HG03196 (cell line): ENCODE results near the gene KRT33A.
"Not testable (repeated sequence)": the region's sequence is repeated elsewhere in the genome, so short reads cannot be mapped to it uniquely, and the experiment has no call there.

Source experiments
- ATAC-seq: cut with Tn5 transposase; IDR thresholded peaks from one replicate; pipeline ENCODE4 v1.9.1; 2021; ENCODE audit not compliant: unreplicated experiment

The KRT33A gene

DNA sequence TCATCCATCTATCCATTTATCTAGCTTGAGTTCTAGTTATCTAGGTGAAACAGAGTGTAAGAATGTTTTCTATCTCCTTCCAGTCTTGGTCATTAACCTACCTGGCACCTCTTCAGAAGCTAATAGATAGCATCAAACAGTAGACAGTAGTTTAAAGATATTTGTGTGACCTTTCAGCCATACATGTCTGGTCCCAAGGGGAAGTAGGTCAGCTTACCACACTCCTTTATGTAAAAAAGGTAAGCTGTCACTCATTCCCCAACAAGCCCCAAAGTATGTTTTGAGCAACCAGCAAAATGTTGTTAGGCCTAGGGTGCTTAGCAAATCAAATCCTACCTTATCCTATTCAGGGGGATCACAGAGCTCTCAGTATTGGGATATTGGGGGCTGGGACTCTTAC is 15.4 kb upstream of the KRT33A start:
- no peak for ATAC-seq

DNA sequence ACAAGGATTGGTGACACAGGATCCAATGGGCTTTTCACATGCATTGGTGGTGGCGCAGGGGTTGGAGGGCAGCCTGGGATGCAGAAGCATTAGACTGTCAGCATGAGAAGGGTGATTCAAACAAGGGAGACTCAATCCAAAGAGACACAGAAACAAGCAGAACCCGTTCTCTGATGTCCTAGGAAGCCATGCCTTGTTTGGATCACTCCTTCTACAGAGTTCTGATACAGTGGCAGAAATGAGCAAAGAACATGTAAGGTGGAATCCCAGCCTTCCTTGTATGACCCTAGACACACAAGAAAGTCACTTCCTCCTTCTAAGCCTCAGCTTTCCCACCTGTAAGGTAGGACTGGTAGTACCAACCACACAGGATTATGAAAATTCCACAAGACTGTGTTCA is 13.3 kb upstream of the KRT33A start:
- ATAC-seq: no peak

DNA sequence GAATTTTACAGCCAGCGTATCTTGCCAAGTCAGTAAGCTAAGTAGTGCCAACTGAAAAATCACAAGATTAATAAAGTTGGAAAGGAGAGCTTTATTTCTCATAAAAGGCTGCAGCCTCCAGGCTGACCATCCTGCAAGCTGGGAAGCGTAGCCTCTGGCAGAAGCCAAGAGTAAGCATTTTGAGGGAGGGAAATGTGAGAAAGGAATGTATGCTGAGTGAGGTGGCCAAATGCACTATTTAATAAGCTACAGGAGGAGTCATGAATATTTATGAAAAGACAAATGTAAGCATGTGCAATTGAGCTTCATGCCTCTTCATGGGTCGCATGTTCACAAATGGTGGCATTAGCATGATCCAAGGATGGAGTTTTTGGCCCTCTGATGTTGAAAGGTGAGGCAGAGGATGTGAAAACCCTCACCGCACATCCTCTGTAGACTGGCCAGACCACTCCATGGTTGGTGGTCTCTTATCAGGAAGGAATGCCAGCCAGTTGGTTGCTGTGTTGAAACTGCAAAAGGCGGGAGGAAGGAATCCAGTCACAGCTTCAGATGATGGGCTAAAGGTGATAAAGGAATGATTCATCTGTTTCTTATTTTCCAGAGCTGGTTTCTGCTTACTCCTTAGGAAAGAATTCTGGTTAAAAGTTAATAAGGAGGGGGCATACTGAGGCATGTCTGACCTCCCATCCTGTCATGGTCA is 9.8 kb upstream of the KRT33A start:
- ATAC-seq: no peak

DNA sequence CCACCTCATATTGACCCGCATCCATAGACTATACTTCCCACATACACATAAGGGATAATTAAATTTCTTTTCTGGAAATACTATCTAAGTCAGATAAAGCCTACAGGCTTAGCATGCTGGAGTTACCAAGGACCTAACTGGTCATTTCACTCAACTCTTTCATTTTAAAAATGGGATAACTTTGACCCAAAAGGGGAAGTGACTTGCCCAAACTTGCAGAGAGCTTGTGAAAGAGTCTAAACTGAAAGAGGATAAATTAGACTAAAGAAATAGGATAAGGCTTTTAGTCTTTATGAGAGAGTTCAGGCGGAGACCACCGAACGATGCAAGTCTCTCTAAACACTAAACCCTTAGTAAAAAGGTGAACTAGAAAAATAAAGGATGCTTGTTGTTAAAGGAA is 3.9 kb upstream of the KRT33A start:
- ATAC-seq: no peak

DNA sequence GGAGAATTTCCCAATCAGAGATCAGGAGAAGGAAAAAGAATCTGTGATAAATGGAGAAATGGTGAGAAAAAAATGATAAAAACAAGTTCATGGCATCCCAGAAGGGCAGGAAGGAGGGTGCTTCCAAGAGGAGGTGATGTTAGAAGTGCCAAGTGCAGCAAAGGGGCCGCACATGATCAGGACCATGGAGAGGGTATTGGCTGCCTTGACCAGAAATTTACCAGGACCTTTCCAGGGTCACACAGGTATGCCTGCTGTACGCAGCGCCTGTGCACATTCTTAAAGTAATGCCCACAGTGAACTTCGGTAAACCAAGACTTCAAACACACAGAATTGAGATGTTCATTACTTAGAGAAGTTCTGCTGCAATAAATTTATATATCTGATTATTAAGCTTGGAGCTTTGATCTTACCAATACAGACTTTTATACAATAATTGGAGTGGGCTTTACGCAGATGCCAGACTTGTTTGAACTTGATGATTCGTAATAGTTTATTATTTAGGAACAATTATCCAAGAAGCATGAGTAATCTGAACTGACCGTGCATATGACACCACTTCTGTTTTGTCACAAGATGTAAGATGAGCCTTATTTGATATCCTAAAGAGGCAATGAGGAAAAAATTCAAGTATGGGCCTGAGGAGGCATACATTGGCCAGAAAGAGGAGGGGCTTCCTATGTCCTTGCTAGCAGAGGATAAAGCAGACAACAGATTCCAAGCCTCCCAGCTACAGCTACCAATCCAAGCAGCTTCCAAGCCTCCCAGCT is 2.2 kb upstream of the KRT33A start:
- ATAC-seq: no peak

DNA sequence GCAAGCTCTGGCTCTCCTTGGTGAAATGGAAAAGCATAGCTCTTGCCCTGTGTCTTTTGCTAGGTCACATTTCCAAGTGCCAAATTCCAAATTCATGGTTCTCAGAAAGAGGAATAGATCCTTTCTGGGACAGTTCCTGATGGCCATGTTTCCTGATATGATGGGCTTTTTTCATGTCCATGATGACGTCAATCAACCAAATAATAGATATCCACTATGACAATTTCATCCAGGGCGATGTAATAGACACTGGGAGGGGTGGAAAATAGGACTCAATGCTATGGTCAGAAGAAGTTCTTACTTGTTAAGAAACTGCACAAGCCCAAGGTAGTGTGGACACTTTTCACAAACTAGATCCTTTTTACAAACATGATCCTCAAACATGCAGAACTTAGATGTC is 549 bp upstream of the KRT33A start:
- no peak for ATAC-seq

DNA sequence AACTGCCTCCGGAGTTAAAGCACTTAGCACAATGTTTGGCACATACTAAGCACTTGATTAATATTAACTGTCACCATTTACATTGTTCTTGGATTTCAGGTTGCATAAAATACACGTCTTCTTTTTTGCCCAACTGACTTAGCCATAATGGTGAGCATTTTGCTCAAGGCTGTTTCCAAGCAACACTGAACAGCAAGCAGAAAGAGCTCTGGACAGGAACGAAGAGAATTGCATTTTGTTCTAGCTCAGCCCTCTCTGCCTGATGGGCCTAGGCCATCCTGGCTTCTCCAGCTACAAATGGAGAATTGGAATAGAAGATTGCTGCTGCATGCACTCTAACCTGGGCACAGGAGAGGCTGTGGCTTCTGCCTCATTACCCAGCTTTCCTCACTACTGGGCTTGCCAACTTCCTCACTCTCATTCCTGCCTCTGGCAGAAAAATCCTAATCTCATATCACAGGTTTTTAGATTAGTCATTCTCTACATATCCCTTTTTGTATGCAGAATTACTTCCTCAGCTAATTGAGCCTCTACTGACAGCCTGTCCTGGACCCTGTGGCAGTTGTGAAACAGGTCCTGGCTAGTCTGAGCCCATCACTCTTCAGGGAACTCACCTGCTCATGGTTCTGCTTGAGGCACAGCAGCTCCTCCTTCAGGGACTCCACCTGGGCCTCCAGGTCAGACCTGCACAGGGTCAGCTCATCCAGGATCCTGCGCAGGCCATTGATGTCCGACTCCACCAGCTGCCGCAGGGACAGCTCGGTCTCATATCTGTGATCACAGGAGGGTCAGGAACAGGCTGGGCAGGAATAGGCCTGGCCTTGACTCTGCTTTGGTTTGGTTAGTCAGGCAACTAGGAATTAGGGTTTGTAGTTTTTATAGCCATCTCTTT is 2.5 kb downstream of the KRT33A start:
- ATAC-seq: no peak

DNA sequence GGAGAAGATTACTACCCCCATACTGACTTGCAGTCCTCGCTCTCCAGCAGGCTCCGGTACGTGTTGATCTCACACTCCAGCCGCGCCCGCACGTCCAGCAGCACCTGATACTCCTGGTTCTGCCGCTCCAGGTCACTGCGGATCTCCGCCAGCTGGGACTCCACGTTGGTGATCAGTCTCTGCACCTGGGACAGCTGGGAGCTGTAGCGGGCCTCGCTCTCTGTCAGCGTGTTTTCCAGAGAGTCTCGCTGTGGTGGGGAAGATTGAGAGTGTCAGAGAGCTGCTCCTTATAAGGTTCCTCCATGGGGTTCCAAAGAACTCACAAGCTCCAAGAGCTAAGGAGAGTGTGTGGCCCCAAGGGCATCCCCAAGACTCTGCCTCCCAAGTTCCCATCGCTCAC is 4.2 kb downstream of the KRT33A start:
- ATAC-seq: not testable (repeated sequence)

DNA sequence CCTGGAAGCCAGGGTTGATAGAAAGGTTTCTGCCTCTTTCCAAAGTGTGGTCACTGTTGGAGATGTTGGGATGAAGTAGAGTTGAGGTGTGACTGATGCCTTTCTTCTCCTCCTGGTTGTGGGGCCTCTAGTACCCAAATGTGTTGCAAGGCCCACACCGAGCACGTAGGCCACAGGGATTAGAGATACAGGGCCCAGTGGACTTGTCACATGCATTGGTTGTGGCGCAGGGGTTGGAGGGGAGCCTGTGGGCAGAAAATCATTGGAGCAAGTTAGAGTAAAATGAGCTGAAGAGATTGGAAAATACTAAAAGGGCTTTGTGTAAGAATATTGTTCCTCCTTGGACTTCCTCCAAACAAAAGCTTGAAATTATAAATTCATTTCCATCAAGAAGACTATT is 4.6 kb downstream of the KRT33A start:
- no peak for ATAC-seq

DNA sequence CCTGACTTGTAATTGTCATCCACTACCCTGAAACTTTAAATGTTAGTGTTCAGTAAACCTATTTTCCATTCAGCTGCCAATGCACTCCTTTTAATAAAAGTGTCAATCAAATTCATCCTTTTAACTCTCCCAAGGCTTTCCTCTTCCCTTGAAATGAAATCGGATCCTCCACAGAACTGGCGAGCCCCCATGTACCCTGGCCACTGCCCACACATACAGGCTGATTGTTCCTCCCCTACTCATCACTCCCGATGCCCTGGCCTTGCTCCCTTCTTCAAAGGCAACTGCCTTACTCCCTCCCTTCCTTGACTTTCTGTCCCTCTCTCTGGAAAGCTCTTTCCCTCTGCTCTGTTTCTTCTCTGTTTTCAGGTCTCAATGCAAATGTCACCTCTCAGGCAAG is 7.6 kb downstream of the KRT33A start:
- ATAC-seq: no peak

DNA sequence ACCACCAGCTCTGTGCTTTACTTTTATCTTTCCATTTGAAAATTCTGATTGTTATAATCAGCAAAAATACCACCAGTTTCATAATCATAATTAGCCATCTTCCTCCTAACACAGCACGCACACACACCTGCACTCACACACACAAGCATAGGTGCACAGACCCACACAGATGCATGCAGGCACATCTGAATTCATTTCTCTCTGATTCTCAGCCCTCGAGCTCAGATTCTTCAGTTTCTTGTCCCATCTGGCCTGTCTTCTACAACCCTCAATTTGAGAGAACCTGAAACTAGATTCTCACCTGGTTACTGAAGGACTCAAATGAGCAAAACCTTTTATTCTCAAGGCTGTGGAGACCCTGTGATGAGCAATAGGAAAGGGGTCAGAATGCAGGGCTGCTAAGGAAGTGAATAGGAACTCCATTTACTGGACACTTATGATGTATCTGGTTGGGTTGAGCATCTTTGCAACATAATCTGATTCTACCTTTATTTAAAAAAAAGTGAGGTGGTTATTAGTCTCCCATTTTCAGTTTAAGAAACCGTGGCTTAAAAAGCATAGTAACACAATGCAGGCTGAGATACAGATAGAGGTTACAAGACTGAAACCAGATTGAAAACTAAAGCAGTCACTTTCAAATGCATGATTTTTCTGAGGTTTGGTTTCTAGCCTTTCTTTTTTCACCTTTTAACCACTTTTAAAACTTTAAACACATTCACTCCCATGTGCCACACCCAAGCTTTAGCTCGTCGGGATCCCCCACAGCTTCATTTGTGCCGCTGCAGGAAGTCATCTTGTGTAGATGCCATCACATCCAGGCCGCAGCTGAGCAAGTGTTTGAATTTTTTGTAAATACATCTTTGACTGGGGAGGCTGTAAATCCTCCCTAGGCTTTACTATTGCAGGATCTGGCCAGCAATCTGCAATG is 9.4 kb downstream of the KRT33A start:
- peak; percentile 41 for ATAC-seq

DNA sequence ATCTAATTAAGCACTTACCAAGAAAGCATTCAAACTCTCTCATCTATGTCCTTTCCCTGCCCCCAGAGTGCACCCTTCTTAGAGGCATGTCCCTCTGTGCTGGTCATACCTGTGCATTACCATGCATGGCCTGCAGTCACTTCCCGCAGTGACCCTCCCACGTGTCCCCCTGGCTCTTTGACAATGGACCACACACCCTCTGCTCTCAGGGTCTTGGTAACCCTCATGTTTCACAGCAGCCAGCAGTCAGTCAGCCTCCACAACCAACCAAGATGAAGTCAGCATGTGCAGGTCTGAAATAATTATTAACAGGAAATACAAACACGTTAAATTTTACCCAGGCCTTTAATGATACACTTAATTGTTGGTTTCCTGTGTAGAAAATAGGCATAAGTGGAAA is 10.1 kb downstream of the KRT33A start:
- ATAC-seq: peak; percentile 29

DNA sequence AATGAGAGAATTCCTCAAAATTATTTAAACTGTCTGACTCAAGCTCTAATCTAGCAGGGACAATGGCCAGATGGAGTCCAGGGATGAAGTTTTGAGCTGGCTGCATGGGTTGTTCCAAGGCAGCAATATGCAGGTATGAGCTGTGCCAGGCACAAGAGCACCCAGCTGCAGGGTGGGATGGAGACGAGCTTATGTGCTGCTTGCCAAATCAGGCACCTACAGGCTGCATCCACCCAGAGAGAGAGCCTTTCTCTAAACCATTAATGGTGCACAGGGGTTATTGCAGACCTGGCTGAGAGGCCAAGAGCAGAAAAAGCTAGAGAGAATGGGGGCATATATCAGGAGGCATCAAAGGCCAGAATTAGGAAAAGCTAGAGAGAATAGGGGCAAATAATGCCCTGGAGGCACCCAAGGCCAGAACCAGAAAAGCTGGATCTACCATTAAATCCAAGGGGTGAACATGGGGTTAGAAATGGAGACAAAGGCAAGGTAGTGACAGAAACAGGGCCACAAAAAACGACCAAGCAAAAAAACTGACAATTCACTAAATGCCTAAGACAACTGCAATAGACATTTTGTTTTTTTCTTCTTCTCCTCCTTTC is 11.0 kb downstream of the KRT33A start:
- no peak for ATAC-seq

DNA sequence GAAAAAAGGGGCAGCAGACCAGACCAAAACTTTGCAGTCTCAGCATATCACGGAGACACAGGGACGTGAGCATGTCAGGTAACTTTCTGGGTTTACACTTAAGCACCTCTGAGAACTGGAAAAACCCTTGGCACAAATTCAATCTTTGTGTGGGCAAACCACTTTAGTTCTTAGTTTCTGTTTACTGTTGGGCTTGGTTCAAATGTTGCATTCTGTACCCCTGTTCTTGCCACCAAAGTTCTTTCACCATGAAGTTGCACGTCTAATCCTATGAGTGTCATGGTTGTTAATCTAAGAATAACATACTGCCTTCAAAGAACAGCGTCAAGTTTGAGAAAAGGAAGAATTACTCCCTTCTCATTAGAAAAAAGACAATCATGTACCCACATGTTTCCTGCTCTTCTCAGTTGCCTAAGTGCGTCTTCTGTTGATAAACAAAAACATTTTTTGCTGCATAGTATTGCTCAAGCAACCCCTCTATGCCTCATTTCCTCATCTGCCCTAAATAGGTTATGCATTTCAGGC is 11.6 kb downstream of the KRT33A start:
- no peak for ATAC-seq

DNA sequence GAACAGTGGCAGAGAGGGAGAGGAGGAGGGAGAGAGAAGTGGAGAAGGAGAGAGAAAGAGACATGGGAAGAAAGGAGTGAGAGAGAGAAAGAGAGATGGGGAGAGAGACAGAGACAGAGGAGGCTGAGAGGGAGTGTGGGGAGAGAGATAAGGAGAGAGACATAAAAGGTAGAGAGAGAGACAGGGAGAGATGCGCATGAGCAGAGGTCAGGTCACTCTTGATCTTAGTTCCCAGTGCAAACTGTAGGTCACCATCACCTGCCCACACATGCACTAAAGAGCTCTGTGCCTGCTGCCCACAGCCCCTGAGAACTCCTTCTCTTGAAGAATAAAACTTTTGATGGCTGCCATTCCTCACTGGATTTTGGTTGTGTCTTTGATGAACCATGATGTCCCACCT is 14.9 kb downstream of the KRT33A start:
- ATAC-seq: no peak

DNA sequence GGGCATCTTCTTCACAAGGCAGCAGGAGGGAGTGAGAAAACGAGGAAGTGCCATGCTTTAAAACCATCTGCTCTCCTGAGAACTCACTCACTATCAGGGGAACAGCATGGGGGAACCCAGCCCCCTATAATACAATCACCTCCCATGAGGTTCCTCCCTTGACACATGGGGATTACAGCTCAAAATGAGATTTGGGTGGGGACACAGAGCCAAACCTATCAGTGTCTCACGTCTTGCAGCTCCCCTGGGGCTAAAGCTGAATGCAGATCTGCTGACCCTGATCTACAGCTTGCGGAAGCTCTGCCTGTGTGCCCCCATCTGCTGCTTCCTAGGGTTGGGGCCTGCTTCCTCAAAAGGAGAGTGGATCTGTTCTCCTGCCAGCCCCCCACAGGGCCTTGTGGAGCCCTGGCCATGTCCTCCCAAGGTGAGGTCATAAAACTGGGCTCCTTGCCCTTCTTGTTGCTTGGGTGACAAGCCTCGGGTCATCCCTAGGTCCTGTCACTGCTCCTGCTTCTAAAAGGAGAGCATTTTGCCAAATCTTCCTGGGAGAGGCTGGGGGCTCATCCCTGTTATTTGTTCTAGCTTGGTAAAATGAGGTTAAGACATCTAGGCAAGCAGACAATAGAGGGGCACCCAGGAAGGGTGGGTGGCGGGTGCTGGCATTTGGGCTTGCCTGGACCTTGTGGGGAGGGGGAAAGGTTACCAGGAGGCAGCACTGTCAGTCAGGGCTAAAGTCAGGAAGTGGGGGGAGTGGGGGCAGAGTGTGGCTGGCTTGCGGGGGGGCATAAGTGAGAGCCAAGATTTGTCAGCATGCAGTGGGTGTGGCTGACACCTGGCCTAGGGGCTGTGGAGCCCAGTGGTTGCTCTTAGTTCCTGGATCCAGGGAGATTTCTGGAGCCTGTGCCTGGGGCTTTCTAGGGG is 16.0 kb downstream of the KRT33A start:
- ATAC-seq: no peak

DNA sequence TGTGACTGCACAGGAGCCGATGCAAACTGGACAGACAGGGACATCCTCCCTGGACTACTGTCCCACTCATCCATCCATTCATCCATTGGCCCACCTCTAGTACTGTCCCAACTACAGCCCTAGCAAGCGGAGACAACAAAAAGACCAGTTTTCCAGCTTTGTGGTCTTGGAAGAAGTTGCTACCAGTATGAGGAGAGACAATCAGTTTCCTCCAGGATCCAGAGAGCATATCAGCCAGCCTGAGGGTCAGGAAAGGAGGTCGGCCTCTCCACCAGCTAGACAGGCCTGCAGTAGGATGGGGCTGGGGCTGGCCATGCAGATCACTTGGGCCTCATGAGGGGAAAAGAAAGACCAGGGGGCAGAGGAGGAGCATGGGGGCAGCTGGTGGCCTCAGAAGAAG is 16.8 kb downstream of the KRT33A start:
- ATAC-seq: no peak

DNA sequence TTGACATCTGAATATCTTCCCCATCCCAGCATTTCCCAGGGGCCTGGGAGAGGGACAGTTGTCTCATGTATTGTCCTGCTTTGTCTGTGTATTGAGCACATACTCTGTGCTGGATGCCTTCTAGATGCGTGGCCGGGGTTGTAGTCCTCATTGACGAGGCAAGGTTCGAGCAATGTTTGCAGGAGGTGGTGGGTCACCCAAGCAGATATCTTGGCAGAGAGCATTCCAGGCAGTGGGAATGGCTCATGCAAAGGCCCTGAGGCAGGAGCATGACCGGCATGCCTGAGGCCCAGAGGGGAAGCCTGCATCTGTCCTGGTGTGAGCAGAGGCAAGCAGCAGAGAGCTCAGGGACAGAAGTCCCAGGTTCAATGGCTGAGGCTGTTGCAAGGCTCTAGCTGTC is 17.5 kb downstream of the KRT33A start:
- no peak for ATAC-seq

DNA sequence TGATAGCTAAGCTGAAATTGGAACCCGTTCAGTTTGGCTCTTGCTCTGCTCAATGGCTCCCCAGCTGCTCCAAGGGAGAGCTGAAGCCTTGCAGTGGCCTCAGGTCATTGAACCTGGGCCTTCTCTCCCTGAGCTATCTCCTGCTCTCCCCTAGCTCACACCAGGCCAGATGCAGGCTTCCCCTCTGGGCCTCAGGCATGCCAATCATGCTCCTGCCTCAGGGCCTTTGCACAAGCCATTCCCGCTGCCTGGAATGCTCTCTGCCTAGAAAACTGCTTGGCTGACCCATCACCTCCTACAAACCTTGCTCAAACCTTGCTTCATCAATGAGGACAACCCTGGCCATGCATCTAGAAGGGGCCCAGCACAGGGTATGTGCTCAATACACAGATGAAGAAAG is 18.4 kb downstream of the KRT33A start:
- no peak for ATAC-seq
